GM12872 (cell line): ENCODE results near the gene CEP41.

Experiments used
- CTCF ChIP-seq: IDR thresholded peaks from 3 replicates; pipeline ENCODE4 v1.5.1; 2011; ENCODE audit warnings: low read depth, mild to moderate bottlenecking, low read length, moderate library complexity; ENCODE audit not compliant: insufficient read depth

Gene CEP41

GRCh38 chr7:130379921-130380860 lies 60.6 kb downstream of the CEP41 start, which contains the start of gene CPA1:
Gene CPA1 (plus strand): TSS chr7:130380494. CDS start chr7:130380521, 27 bp downstream.
- no peak for TF ChIP-seq CTCF

GRCh38 chr7:130379532-130379920 lies 61.3 kb downstream of the CEP41 start:
- TF ChIP-seq CTCF = no peak

GRCh38 chr7:130379019-130379418 lies 61.8 kb downstream of the CEP41 start:
- TF ChIP-seq CTCF = no peak

GRCh38 chr7:130377178-130377577 lies 63.6 kb downstream of the CEP41 start:
- no peak for TF ChIP-seq CTCF

- no peak for TF ChIP-seq CTCF
These were observed 66.3 kb downstream of the CEP41 start for GRCh38 chr7:130374507-130374906.

GRCh38 chr7:130372402-130373165 lies 68.2 kb downstream of the CEP41 start:
- no peak for TF ChIP-seq CTCF

GRCh38 chr7:130371046-130371445 lies 69.8 kb downstream of the CEP41 start:
- no peak for TF ChIP-seq CTCF
